Measurements from ENCODE around the gene RAD51C. TPM values are rescaled to one million over a fixed set of nuclear protein-coding genes. Genes with fewer than 3 reads are reported as not detected.
A peak's percentile ranks its signal among the peaks of the same experiment; 100 is the strongest.

Gene RAD51C
- total and polyA plus RNA-seq, 9 of the 15 experiments (the other 6 are each of a cell fraction or from before 2014, with no cell fraction given): 93.9 to 341 (median 135) TPM

GRCh38 chr17:58686980-58687379 is 5.4 kb upstream of the RAD51C start:
- Histone ChIP-seq H2AFZ (ENCODE audit: low read depth, low read length) (no peak overlapping the region), H3K27ac (ENCODE audit: extremely low read depth, low read depth, low read length) (no peak overlapping the region), H3K9me1 (ENCODE audit: control insufficient read depth, insufficient read depth, low read length) (no peaks in the 10 kb centered on the region), H3K9ac (ENCODE audit: insufficient read depth in 1 of 2, low read depth in 2 of 2, low read length in 2 of 2) (no peak overlapping the region), H4K20me1 (replicated peaks; ENCODE audit: control insufficient read depth, insufficient read depth, low read length) (no peaks in the 10 kb centered on the region), H3K4me2 (ENCODE audit: insufficient read depth, low read length) (no peak overlapping the region), H3K4me1 (replicated peaks in 1 of 2; ENCODE audit: control insufficient read depth in 2 of 2, insufficient read depth in 2 of 2, low read length in 2 of 2) (peaks cover 0 to under 1% of the 10 kb centered on the region in 2 experiments; a peak in 2 of 5 replicates), H3K4me3 (no peak overlapping the region), H3K36me3 (ENCODE audit: control insufficient read depth, insufficient read depth, low read length) (no peaks in the 10 kb centered on the region), H3K79me2 (ENCODE audit: control insufficient read depth, insufficient read depth, low read length) (no peaks in the 10 kb centered on the region), H3K9me3 (replicated peaks; ENCODE audit: control insufficient read depth, insufficient read depth, low read depth, low read length) (peaks cover 3% of the 10 kb centered on the region), H3K27me3 (ENCODE audit: control insufficient read depth in 2 of 2, insufficient read depth in 2 of 2, low read length in 2 of 2) (no peaks in the 10 kb centered on the region)
- ATAC-seq: no peak
- intact Hi-C loops (cut with micrococcal nuclease): no loop called here
- ChIA-PET POLR2A (interaction anchor here (3.4 kb wide), 1 partner anchor 56 kb away, joined by 11 read pairs; no protein-coding TSS in a partner anchor), CTCF (ENCODE audit: low intra/inter-chr PET ratio) (no interaction called here)
- WGBS (ENCODE audit: insufficient coverage, low coverage, missing lambda C conversion rate): 39% methylated on average over 4 of the region's 4 CpGs
- no peak for FAIRE-seq
- no peak for DNase-seq (ENCODE audit: extremely low read depth in 1 of 4, low spot score in 3 of 4)
- in situ Hi-C loops (cut with MboI): loop anchor here (10.0 kb wide), 1 partner anchor 1238 kb away; no protein-coding TSS in a partner anchor
- TF ChIP-seq HNRNPL (IDR thresholded peaks at IDR 0.05; ENCODE audit: low read depth, low read length) (no peak), ZBTB11 (CRISPR knock-in tag; IDR thresholded peaks at IDR 0.05) (peak in 1 of 3 experiments; percentile 58; a peak in 2 of 6 replicates)
- no TSS peak for BruUV-seq (replicated peaks)

Data from K562 (cell line).